LNCaP clone FGC (cell line): ENCODE data around the gene ATP6V1B1.

Source experiments
- DNase-seq: peaks from one replicate; pipeline ENCODE4 v3.0.0-alpha.2; 2011; ENCODE audit warnings: low read depth
- H3K4me3 ChIP-seq: 2 replicates; pipeline ENCODE4 v1.5.1; 2011; ENCODE audit warnings: mild to moderate bottlenecking, low read depth, low read length, control low read depth
- CTCF ChIP-seq: IDR thresholded peaks from 2 replicates; pipeline ENCODE4 v1.5.1; 2012; ENCODE audit warnings: mild to moderate bottlenecking; ENCODE audit not compliant: control insufficient read depth, insufficient read depth; ENCODE audit errors: extremely low read depth

The ATP6V1B1 gene

GRCh38 chr2:70982971-70983370 is 47.3 kb downstream of the ATP6V1B1 start:
- TF ChIP-seq CTCF: no peak
- no peak for DNase-seq
- H3K4me3 ChIP-seq: no peak overlapping the region

GRCh38 chr2:70983506-70984227 is 48.0 kb downstream of the ATP6V1B1 start:
- no peak overlapping the region for H3K4me3 ChIP-seq
- no peak for DNase-seq
- no peak for TF ChIP-seq CTCF

GRCh38 chr2:70984228-70984575 is 48.5 kb downstream of the ATP6V1B1 start:
- no peak overlapping the region for H3K4me3 ChIP-seq
- TF ChIP-seq CTCF: no peak
- DNase-seq: no peak

GRCh38 chr2:70984576-70985282 is 49.0 kb downstream of the ATP6V1B1 start:
- no peak overlapping the region for H3K4me3 ChIP-seq
- no peak for DNase-seq
- no peak for TF ChIP-seq CTCF

- TF ChIP-seq CTCF: no peak
- H3K4me3 ChIP-seq: no peak overlapping the region
- no peak for DNase-seq
Observed at GRCh38 chr2:70985283-70985688, 49.6 kb downstream of the ATP6V1B1 start.

- TF ChIP-seq CTCF: no peak
- no peak overlapping the region for H3K4me3 ChIP-seq
- DNase-seq: no peak
Observed at GRCh38 chr2:70985956-70986355, 50.3 kb downstream of the ATP6V1B1 start.

GRCh38 chr2:70986499-70987189 is 50.9 kb downstream of the ATP6V1B1 start:
- no peak overlapping the region for H3K4me3 ChIP-seq
- no peak for TF ChIP-seq CTCF
- DNase-seq: no peak
